Pons (tissue), 1 donor: ENCODE results near the gene MAPK4.
"Not testable (repeated sequence)": the region's sequence is repeated elsewhere in the genome, so short reads cannot be mapped to it uniquely, and the experiment has no call there.

Experiments used
- DNase-seq: peaks from one replicate; pipeline ENCODE4 v3.0.0-alpha.2; 2016; ENCODE audit warnings: low spot score

MAPK4 gene

GRCh38 chr18:50573679-50574078 lies 13.8 kb downstream of the MAPK4 start:
- no peak for DNase-seq

DNA sequence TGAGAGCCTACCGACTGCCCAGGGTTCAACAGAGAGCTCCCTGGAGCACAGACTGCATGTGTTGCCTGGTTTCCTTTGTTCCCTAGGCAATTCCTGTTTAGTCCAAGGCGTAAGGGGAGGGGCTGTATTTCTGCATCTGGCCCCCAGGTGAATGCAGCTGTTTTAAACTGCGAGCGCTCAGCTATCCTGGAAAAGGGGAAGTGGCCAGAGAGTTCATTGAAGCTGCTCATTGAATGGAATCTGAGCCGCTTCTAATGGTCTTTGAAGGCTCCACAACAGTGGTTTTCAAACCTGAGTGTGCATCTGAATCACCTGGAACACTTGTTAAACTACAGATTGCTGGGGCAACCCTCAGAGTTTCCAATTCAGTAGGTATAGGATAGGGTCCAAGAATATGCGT lies 18.1 kb downstream of the MAPK4 start:
- DNase-seq, result no peak

DNA sequence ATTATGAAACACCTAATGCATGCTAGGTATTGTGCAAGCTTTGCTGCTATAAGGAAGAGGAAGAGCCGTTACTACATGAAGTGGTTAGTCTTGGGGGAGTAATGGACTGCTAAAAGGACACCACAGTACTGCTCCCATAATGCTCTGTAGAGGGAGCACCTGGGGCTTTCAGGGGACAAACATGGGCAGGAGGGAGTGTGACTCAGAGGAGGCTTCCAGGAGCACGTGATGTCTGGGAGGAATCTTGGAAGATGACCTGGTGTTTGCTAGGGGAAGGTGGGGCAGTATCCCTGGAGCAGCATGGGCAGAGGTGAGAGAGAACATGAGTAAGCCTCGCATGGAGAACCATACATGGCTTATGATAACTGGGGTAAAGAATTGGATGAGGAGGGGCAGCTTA lies 18.8 kb downstream of the MAPK4 start:
- no peak for DNase-seq

- DNase-seq, result no peak
Measured at GRCh38 chr18:50579061-50579774, 19.3 kb downstream of the MAPK4 start.

- no peak for DNase-seq
Measured at GRCh38 chr18:50581517-50581916, 21.6 kb downstream of the MAPK4 start.

DNA sequence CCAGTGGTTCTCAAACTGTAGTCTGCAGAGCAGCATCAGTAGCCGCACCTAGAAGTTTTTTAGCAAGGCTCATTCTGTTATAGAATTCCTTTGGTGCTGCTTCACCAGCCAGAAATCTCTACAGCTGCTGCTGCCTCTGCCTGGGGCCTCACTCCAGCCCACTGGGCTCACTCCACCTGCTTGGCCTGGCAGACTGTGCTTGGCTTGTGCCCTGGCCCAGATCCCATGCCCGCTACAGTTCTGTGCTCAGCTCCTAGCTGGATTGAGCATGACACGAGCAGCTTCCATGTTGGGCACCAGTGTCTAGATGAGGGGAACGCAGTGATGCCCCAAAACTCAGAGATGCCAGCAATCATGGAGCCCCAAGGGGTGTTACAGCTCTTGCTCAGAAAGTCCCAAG lies 22.6 kb downstream of the MAPK4 start:
- no peak for DNase-seq

GRCh38 chr18:50586710-50587109 lies 26.8 kb downstream of the MAPK4 start:
- no peak for DNase-seq

DNA sequence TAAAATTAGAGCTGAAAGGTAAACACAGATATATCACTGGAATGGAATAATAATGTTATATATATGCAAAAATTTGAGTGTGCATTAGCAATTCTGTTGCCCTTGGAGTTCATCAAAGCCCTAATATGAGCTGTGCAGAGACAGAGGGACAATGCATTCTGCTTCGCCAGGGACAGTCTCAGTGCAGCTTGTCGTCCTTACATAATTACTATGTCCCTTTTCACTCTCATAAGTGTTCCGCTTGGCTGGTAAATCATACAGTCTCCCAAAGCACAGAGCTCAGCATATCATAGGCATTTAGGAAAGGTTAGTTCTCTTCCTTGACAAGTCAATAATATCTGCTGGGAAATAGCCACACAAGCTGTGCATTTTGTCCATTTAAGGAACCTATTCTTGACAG lies 30.7 kb downstream of the MAPK4 start:
- no peak for DNase-seq

DNA sequence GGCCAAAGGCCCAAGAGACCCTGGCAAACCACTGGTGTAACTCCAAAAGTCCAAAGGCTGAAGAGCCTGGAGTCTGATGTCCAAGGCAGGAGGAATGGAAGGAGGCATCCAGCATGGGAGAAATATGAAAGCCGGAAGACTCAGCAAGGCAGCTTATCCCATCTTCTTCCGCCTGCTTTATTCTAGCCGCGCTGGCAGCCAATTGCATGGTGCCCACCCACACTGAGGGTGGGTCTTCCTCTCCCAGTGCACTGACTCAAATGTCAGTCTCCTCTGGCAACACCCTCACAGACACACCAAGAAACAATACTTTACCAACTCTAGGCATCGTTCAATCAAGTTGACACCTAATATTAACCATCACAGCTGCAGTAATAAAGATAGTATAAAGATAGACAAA lies 34.1 kb downstream of the MAPK4 start:
- DNase-seq, result no peak

DNA sequence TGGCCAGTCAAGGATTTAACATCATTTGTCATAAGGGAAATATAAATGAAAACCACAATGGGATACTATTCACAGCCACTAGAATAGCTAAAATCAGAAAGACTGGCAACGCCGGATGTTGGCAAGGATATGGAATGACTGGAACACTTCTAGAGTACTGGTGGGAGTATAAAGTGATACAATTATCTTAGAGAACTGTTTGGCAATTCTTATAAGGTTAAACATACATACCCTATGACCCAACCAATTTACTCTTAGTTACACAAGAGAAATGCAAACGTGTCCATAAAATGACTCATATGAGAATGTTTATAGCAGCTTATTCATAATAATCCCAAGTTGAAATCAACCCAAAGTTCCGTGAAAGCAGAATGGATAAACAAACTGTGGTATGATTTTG lies 35.1 kb downstream of the MAPK4 start:
- no peak for DNase-seq

GRCh38 chr18:50602466-50602865 lies 42.6 kb downstream of the MAPK4 start:
- DNase-seq, result no peak

DNA sequence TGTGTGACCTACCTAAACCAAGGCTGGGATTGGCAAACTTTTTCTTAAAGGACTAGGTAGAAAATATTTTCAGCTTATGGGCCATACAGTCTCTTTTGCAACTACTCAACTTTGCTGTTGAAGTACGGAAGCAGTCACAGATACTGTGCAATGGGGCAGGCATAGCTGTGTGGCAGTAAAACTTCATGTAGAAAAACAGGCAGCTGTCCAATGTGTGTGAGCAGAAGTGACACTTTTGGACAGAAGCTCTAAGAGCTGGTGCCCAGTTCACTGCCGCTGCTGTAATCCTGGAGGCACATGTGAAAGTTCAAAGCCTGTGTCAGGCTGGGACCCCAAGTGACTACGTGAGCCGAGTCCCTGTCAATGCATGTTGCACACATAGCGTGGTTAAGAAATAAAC lies 46.7 kb downstream of the MAPK4 start:
- DNase-seq, result no peak

DNA sequence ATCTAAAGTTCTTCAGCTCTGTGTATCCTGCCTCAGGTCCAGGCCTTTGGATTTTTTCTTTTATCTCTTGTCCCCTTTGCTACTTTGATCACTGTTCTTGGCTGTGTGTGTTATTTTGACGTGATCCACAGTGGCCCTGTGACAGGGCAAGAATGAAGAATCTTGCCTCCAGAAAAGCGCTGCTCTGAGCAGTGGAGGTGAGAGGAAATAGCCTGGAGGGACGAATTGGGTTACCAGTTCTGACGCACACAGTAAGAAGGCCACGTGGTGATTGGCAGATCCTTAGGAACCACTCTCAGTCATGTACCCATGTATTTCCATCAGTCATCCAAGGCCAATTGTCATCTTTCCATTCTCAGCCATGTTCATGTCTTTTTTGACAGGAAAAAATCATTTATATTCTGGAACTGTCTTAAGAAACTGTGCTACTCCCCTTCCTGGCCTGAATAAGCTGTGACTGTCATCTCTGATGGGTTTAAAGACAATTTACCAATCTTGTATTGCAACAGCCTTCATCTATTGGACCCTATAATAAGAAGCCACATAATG lies 47.6 kb downstream of the MAPK4 start:
- DNase-seq, result no peak

GRCh38 chr18:50609171-50609570 lies 49.3 kb downstream of the MAPK4 start:
- DNase-seq, result not testable (repeated sequence)

DNA sequence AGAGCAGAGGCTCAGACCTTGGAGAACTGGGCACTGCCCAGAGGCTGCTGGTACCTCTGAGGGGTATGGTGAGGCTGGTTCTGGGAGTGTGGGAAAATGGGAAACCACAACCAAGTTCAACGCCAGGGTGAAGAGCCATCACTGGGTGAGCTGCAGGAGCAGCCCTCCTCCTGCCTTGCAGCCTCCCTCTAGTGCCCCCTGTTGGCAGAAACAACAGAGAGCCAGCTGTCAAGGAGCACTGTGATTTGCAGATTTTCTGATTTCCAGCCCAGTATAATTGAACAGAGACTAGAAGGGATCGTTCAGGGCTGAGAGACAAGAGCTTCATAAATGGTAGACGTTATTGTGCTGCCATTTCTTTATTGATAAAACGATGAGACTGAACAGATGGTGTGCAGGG lies 50.5 kb downstream of the MAPK4 start:
- DNase-seq, result no peak

DNA sequence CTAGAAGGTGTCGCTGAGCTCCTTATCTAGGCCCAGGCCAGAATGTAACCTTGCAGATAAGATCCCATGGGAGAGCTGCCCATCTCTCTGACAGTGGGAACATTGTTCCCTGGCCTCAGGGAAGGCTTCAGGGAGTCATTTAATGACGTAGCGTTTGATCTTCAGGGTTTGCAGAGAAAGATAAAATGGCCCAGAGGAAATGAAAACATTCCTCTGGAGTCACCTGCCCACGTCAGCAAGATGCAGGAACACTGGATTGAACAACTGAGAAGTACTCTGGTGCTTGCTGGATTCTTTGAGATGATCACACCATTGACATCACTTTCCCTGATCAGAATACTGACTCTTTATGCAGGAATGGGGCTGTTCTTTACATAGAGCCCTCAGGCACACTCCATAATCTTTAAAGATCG lies 51.6 kb downstream of the MAPK4 start:
- no peak for DNase-seq

DNA sequence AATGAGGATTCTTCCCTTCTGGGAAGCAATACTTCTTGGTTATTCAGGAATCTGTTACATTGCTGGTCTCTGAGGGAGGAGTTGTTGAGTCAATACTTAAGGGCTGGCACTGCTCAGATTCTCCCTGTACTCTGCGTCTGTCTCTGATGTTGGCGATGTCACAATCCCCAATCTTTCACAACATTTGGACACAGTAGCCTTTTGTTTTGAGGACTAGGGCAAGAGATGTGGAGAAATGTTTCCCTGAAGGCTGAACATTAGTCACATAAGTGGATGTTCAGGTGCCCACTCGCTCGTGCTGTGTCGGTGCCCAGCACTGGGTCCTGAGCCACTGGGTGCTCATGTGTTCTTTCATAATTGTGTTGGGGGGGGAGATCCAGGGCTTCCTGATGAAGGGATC lies 55.0 kb downstream of the MAPK4 start:
- DNase-seq, result peak; percentile 37

DNA sequence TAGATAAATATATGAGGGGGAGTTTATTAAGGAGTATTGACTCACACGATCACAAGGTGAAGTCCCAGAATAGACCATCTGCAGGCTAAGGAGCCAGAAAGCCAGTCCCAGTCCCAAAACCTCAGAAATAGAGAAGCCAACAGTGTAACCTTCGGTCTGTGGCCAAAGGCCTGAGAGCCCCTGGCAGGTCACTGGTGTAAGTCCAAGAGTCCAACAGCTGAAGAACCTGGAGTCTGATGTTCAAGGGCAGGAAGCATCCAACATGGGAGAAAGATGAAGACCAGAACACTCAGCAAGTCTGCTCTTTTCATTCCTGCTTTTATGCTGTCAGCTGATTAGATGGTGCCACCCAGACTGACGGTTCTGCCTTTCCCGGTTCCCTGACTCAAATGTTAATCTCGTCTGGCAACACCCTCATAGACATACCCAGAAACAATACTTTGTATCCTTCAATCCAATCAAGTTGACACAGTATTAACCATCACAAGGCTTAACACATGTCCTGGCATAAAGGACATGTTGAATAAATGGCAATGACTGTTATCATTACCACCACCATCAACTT lies 56.7 kb downstream of the MAPK4 start:
- DNase-seq, result no peak

DNA sequence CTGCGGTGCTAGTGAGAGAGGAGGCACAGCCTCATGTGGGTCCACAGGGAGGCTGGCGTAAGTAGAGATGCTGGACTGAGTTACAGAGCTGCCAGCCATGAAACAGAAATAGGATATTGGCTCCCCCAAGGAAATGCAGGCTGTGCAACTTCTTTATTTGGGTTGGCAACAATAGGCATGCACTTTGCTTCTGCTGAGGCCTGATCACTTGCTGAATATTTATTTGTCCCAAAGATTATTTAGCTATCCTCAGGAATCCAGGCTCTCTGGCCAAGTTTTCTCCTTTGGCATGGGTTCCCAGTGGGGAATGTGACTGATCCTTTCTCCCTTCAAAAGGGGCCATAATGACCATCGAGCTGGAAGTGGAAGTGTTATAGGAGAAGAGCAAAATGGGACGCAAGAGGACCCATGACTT lies 60.0 kb downstream of the MAPK4 start:
- DNase-seq, result peak; percentile 54

- no peak for DNase-seq
Measured at GRCh38 chr18:50620319-50620718, 60.4 kb downstream of the MAPK4 start.

- DNase-seq, result no peak
Measured at GRCh38 chr18:50621366-50621765, 61.5 kb downstream of the MAPK4 start.

DNA sequence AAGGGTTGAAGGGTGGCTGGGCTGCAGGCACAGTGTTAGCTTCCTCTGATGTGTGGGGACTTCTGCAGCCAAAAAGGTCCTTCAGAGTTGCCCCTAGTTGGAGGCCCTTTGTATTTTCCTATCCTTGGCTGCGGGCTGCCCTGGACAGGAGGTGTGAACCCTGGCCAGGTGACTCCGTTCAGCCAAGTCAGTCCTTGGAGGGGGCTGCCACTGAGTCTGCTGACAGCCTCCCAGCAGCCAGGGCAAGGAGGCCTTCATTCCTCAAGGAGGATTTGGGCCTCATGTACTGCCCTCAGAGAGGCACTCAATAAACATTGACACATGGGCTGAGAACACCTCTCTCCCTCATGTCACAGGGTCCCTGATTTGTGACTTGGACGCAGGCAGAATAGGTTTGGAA lies 62.4 kb downstream of the MAPK4 start:
- no peak for DNase-seq

DNA sequence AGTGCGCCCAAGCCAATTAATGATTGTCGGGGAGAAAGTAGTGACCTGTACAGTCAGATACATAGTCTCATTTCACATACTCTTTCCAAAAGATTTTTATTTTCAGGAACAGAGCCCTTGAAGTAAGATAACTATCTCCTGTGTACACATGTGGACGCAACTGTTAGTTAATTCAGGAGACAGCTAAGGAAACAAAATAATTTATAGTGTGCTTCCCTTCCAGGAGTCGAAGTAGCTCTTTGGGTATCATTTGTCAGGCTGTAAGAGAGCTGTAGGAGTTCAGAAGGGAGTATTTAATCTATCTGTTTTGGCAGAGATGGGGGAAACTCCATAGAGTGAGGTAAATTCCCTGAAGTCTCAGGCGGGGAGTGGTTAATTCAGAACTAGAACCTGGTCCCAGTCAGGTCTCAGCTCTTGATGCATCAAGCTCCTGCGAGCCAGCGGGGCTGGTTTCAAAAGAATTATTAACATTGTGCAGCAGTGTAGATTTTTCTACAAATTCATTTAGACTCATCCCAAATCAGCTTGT lies 63.0 kb downstream of the MAPK4 start:
- no peak for DNase-seq
